ENCODE measurements around the gene SMC5. TPM values are rescaled to one million over a fixed set of nuclear protein-coding genes. Genes with fewer than 3 reads are reported as not detected.

The SMC5 gene
- total RNA-seq, 1 donor from 2014 or later, result 49.3 TPM

DNA sequence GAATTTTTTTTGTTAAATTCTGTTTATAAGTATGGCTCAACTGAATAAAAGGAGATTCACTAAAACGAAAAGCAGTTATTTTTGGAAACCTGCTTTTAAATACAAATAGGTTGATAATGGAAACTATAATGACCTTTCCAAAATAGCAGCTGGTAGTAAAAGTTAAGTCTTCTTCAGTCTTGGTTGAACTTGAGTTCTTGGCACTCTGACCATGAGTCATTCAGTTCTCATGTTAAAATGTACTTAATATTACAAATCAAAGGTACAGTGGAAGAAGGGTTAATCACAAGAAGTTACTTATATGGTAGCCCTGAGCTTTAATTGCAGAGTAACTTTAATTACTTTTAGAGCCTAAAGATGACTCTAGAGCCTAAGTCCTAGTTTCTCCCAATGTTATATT lies 93.6 kb downstream of the SMC5 start:
- Mint-ChIP-seq H3K27me3 (no peaks in the 10 kb centered on the region), H3K36me3 (ENCODE audit: low read depth) (peaks cover 41% of the 10 kb centered on the region), H3K27ac (no peak overlapping the region), H3K9me3 (no peaks in the 10 kb centered on the region), H3K4me3 (no peak overlapping the region), H3K4me1 (no peaks in the 10 kb centered on the region)
- ChIA-PET CTCF (interaction anchor here (1.0 to 1.9 kb wide), 5 partner anchors 52 to 250 kb away, joined by 3 to 20 read pairs (median 4); no protein-coding TSS in a partner anchor), POLR2A (no interaction called here)
- TF ChIP-seq, protein P1, sequence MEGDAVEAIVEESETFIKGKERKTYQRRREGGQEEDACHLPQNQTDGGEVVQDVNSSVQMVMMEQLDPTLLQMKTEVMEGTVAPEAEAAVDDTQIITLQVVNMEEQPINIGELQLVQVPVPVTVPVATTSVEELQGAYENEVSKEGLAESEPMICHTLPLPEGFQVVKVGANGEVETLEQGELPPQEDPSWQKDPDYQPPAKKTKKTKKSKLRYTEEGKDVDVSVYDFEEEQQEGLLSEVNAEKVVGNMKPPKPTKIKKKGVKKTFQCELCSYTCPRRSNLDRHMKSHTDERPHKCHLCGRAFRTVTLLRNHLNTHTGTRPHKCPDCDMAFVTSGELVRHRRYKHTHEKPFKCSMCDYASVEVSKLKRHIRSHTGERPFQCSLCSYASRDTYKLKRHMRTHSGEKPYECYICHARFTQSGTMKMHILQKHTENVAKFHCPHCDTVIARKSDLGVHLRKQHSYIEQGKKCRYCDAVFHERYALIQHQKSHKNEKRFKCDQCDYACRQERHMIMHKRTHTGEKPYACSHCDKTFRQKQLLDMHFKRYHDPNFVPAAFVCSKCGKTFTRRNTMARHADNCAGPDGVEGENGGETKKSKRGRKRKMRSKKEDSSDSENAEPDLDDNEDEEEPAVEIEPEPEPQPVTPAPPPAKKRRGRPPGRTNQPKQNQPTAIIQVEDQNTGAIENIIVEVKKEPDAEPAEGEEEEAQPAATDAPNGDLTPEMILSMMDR (IDR thresholded peaks at IDR 0.05), result no peak
- DNase-seq, result no peak
- ATAC-seq (ENCODE audit: low read depth), result no peak
- intact Hi-C loops (cut with micrococcal nuclease), result loop anchor here (1.0 kb wide), 2 partner anchors 59 to 132 kb away; no protein-coding TSS in a partner anchor

DNA sequence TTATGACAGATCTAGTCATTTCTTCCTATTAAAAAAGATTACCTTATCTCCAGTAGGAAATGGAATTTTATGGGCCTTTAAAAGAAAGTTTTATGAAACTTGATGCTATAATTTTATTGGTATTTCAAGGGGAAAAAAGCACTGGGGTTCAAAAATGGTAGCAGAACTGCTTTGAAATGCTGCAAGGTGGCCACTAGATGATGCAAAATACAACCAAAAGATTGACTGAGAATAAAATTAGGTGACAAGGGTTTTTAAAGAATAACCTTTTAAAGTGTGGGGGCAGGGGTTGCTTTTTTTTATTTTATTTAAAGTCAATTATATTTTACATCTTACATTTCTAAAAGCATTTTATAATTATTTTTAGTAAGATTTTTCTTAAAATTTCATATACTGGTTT lies 94.0 kb downstream of the SMC5 start:
- H3K27ac Mint-ChIP-seq, result no peak overlapping the region
- CTCF ChIA-PET, result interaction anchor here (1.1 to 1.9 kb wide), 4 partner anchors 128 to 249 kb away, joined by 3 to 20 read pairs (median 4); no protein-coding TSS in a partner anchor
- no peaks in the 10 kb centered on the region for H3K27me3 Mint-ChIP-seq
- TF ChIP-seq, protein P1 (IDR thresholded peaks at IDR 0.05), result no peak
- no peak for ATAC-seq (ENCODE audit: low read depth)
- intact Hi-C loops (cut with micrococcal nuclease), result loop anchor here (1.0 kb wide), 2 partner anchors 58 to 131 kb away; no protein-coding TSS in a partner anchor
- H3K9me3 Mint-ChIP-seq, result no peaks in the 10 kb centered on the region
- no peak overlapping the region for H3K4me3 Mint-ChIP-seq
- peaks cover 39% of the 10 kb centered on the region for H3K36me3 Mint-ChIP-seq (ENCODE audit: low read depth)
- POLR2A ChIA-PET, result no interaction called here
- no peak for DNase-seq
- no peaks in the 10 kb centered on the region for H3K4me1 Mint-ChIP-seq

GRCh38 chr9:70355801-70356200 lies 97.0 kb downstream of the SMC5 start:
- Mint-ChIP-seq H3K27ac (no peak overlapping the region), H3K4me1 (no peaks in the 10 kb centered on the region), H3K9me3 (no peaks in the 10 kb centered on the region), H3K27me3 (no peaks in the 10 kb centered on the region), H3K4me3 (no peak overlapping the region), H3K36me3 (ENCODE audit: low read depth) (peaks cover 18% of the 10 kb centered on the region)
- DNase-seq (no peak), ATAC-seq (ENCODE audit: low read depth) (no peak)
- intact Hi-C loops (cut with micrococcal nuclease), result no loop called here
- ChIA-PET POLR2A (no interaction called here), CTCF (interaction anchor here (1.2 kb wide), 1 partner anchor 247 kb away, joined by 4 read pairs; no protein-coding TSS in a partner anchor)
- TF ChIP-seq, protein P1 (IDR thresholded peaks at IDR 0.05), result no peak

DNA sequence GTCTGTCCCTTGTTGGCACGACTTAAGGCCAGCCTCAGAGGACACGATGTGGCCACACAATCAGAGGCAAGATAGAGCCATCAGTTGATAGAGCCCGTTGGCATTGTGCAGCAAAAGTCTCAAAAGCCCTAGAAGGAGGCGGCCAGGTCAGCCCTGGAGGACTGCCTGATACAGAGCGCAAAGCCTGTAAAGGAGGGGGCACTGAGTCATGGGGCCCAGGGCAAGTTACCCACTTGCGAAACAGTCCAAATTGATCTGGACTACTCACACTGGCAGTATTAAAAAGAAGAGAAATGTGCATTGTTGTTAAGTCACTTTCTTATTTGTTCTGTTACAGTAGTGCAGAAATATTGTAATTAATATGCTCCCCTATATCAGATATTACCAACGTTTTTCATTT lies 104.2 kb downstream of the SMC5 start:
- CTCF ChIA-PET, result no interaction called here
- no peaks in the 10 kb centered on the region for H3K4me1 Mint-ChIP-seq
- H3K4me3 Mint-ChIP-seq, result no peak overlapping the region
- no peak for ATAC-seq (ENCODE audit: low read depth)
- H3K9me3 Mint-ChIP-seq, result no peaks in the 10 kb centered on the region
- no peaks in the 10 kb centered on the region for H3K36me3 Mint-ChIP-seq (ENCODE audit: low read depth)
- POLR2A ChIA-PET, result no interaction called here
- DNase-seq, result no peak
- TF ChIP-seq, protein P1 (IDR thresholded peaks at IDR 0.05), result no peak
- intact Hi-C loops (cut with micrococcal nuclease), result no loop called here
- no peak overlapping the region for H3K27ac Mint-ChIP-seq
- no peaks in the 10 kb centered on the region for H3K27me3 Mint-ChIP-seq

GRCh38 chr9:70363760-70364159 lies 105.0 kb downstream of the SMC5 start:
- ATAC-seq (ENCODE audit: low read depth) (no peak), DNase-seq (no peak)
- H3K27me3 Mint-ChIP-seq, result no peaks in the 10 kb centered on the region
- H3K27ac Mint-ChIP-seq, result no peak overlapping the region
- ChIA-PET CTCF (interaction anchor here (1.1 kb wide), 1 partner anchor 239 kb away, joined by 3 read pairs; no protein-coding TSS in a partner anchor), POLR2A (no interaction called here)
- H3K9me3 Mint-ChIP-seq, result no peaks in the 10 kb centered on the region
- no peak overlapping the region for H3K4me3 Mint-ChIP-seq
- intact Hi-C loops (cut with micrococcal nuclease), result no loop called here
- H3K4me1 Mint-ChIP-seq, result no peaks in the 10 kb centered on the region
- H3K36me3 Mint-ChIP-seq (ENCODE audit: low read depth), result no peaks in the 10 kb centered on the region
- TF ChIP-seq, protein P1 (IDR thresholded peaks at IDR 0.05), result no peak

All from activated B cell treated with CpG ODN at 0.5 μM for 24 hours (primary cell).